WERI-Rb-1 (cell line): ENCODE measurements around the gene ANKRD30A.
"Not testable (repeated sequence)": the region's sequence is repeated elsewhere in the genome, so short reads cannot be mapped to it uniquely, and the experiment has no call there.

ENCODE experiments used
- DNase-seq: peaks from one replicate; pipeline ENCODE4 v3.0.0-alpha.2; 2020
- H3K27ac ChIP-seq: fragments of 250-450 bp; sonication (Bioruptor Pico); 2 replicates; pipeline ENCODE4 v1.5.1; 2020; ENCODE audit warnings: mild to moderate bottlenecking, moderate library complexity
- H3K27me3 ChIP-seq: fragments of 250-450 bp; sonication (Bioruptor Pico); 2 replicates; pipeline ENCODE4 v1.5.1; 2021; ENCODE audit warnings: mild to moderate bottlenecking, low read depth, moderate library complexity; ENCODE audit not compliant: insufficient read depth, severe bottlenecking
- H3K36me3 ChIP-seq: fragments of 250-450 bp; sonication (Bioruptor Pico); 2 replicates; pipeline ENCODE4 v1.5.1; 2020; ENCODE audit warnings: mild to moderate bottlenecking, moderate library complexity
- H3K4me3 ChIP-seq: 2 replicates; pipeline ENCODE4 v1.5.1; 2011; ENCODE audit warnings: low read depth, mild to moderate bottlenecking, control low read depth, low read length
- H3K9me3 ChIP-seq: fragments of 250-450 bp; sonication (Bioruptor Pico); 2 replicates; pipeline ENCODE4 v1.5.1; 2021; ENCODE audit warnings: mild to moderate bottlenecking, moderate library complexity; ENCODE audit not compliant: severe bottlenecking
- CTCF ChIP-seq: IDR thresholded peaks from 2 replicates; pipeline ENCODE4 v1.5.1; 2011; ENCODE audit warnings: low read depth, mild to moderate bottlenecking, control low read depth, inconsistent platforms, low read length

ANKRD30A gene

GRCh38 chr10:37125191-37125732 is at the start of gene ANKRD30A:
Gene ANKRD30A, plus strand, starts transcription at chr10:37125598. Its CDS starts 190 bp downstream, at chr10:37125788.
- no peak for DNase-seq
- Histone ChIP-seq H3K4me3 (no peak within 1 kb of the TSS), H3K36me3 (no peaks in the 10 kb centered on the region), H3K27ac (no peak within 1 kb of the TSS), H3K9me3 (no peaks in the 10 kb centered on the region), H3K27me3 (peaks cover 29% of the 10 kb centered on the region)
- no peak for TF ChIP-seq CTCF

GRCh38 chr10:37076083-37076482 is 49.3 kb upstream of the ANKRD30A start:
- peaks cover 31% of the 10 kb centered on the region for H3K27me3 ChIP-seq
- H3K9me3 ChIP-seq, H3K27ac ChIP-seq, H3K4me3 ChIP-seq, DNase-seq, H3K36me3 ChIP-seq: not testable (repeated sequence)

GRCh38 chr10:37095792-37096573 is 29.4 kb upstream of the ANKRD30A start:
- no peak for TF ChIP-seq CTCF
- H3K4me3 ChIP-seq: no peak overlapping the region
- H3K27me3 ChIP-seq: peaks cover 23% of the 10 kb centered on the region
- no peak overlapping the region for H3K27ac ChIP-seq
- H3K9me3 ChIP-seq: no peaks in the 10 kb centered on the region
- no peaks in the 10 kb centered on the region for H3K36me3 ChIP-seq
- DNase-seq: no peak

- no peak for DNase-seq
- Histone ChIP-seq H3K27me3 (peaks cover 17% of the 10 kb centered on the region), H3K27ac (no peak overlapping the region), H3K9me3 (no peaks in the 10 kb centered on the region), H3K4me3 (no peak overlapping the region), H3K36me3 (no peaks in the 10 kb centered on the region)
- no peak for TF ChIP-seq CTCF
These were observed 24.1 kb upstream of the ANKRD30A start for GRCh38 chr10:37101261-37101660.

GRCh38 chr10:37109000-37109399 is 16.4 kb upstream of the ANKRD30A start:
- no peaks in the 10 kb centered on the region for H3K9me3 ChIP-seq
- H3K4me3 ChIP-seq: no peak overlapping the region
- H3K27me3 ChIP-seq: peaks cover 22% of the 10 kb centered on the region
- DNase-seq: no peak
- no peak for TF ChIP-seq CTCF
- no peaks in the 10 kb centered on the region for H3K36me3 ChIP-seq
- H3K27ac ChIP-seq: no peak overlapping the region

GRCh38 chr10:37124532-37124931 is 866 bp upstream of the ANKRD30A start:
- no peaks in the 10 kb centered on the region for H3K36me3 ChIP-seq
- H3K27me3 ChIP-seq: peaks cover 29% of the 10 kb centered on the region
- no peak overlapping the region for H3K27ac ChIP-seq
- no peak for TF ChIP-seq CTCF
- no peaks in the 10 kb centered on the region for H3K9me3 ChIP-seq
- no peak for DNase-seq
- H3K4me3 ChIP-seq: no peak overlapping the region
